GM21825 (cell line): ENCODE data around the gene MCF2L2.
"Not testable (repeated sequence)": the region's sequence is repeated elsewhere in the genome, so short reads cannot be mapped to it uniquely, and the experiment has no call there.

ENCODE experiments used
- ATAC-seq: cut with Tn5 transposase; IDR thresholded peaks from one replicate; pipeline ENCODE4 v1.9.1; 2021; ENCODE audit warnings: mild to moderate bottlenecking, moderate library complexity; ENCODE audit not compliant: unreplicated experiment

The MCF2L2 gene

DNA sequence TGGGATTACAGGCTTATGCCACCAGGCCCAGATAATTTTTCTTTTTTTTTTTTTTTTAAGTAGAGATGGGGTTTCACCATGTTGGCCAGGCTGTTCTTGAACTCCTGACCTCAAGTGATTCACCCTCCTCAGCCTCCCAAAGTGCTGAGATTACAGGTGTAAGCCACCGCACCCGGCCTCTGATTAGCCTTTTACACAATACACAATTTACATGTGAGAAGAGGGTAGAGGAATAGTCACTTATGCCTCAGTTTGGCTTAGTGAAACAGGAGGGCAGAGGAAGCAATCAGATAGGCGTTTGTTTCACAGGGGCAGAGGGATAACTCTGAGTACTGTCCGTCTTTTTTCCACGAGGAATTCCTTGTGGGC is 56.8 kb downstream of the MCF2L2 start:
- not testable (repeated sequence) for ATAC-seq

DNA sequence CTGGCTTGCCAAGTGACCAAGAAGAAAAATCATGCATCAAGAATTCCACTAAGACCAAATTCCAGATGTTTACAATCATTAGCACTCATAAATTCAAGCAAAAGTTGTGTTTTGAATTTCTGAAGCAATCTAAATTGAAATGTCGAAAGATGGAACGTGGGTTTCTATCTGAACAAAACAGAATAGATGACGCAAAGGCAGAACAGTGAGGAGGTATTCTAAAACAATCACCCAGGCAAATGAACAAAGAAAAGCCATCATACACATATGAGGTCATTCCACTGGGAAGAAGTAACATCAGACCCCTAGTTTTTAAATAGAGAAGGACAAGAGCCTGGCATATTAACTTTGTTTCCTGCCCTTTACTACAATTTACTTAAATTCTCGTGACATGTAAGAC is 58.0 kb downstream of the MCF2L2 start:
- no peak for ATAC-seq

GRCh38 chr3:183369627-183370026 is 58.8 kb downstream of the MCF2L2 start:
- ATAC-seq = no peak

GRCh38 chr3:183369117-183369516 is 59.3 kb downstream of the MCF2L2 start:
- no peak for ATAC-seq

DNA sequence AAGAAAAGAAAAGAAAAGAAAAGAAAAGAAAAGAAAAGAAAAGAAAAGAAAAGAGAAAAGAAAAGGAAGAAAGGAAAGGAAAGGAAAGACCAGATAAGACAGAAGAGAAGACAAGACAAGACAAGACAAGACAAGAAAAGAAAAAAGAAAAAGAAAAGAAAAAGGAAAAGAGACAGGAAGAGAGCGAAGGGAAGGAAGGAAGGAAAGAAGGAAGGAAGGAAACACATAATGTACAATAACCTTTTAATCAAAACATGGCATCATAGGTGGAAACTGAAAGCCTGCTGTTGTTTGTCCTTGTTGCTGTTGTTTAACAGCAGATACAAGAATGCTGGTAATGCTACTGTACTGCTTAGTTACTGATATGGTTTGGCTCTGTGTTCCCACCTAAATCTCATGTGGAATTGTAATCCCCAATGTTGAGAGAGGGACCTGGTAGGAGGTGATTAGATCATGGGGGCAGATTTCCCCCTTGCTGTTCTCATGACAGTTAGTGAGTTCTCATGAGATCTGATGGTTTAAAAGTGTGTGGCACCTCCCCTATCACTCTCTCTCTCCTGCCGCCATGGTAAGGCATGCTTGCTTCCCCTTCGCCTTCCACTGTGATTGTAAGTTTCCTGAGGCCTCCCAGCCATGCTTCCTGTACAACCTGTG is 67.3 kb downstream of the MCF2L2 start:
- no peak for ATAC-seq

DNA sequence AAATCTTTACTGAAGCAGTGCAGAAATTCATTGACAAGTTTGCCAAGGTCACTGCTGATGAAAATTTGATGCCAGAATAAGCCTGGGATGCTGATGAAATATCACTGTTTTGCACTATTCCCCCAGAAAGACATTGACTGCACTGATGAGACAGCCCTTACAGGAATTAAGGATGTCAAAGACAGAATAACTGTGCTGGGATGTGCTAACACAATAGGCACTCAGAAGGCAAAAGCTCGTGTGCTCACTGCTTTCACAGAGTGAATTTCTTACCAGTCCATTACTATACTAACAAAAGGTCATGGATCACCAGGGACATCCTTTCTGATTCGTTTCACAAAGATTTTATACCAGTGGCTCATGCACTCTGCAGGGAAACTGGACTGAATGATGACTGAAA is 69.4 kb downstream of the MCF2L2 start:
- ATAC-seq = no peak

- no peak for ATAC-seq
Observed at GRCh38 chr3:183357564-183358079, 70.8 kb downstream of the MCF2L2 start.

- ATAC-seq = no peak
Observed at GRCh38 chr3:183356920-183357319, 71.5 kb downstream of the MCF2L2 start.

DNA sequence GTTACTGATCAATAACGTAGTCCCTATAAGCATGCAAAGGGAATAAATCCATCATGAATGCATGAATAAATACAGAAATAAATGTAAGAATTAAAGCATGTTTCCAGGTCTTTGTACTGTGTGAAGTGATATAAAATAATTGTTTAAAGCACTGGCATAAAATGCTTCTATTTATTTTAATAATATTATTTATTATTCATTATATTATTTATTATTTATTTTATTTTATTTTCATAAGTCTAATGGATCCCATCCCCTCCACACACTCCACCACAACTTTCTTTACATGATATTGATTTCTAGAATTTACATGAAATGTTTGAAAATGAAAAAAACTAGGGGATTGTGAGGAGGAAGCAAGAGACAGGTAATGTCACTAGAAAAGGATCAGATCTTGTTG is 73.5 kb downstream of the MCF2L2 start:
- ATAC-seq = no peak

DNA sequence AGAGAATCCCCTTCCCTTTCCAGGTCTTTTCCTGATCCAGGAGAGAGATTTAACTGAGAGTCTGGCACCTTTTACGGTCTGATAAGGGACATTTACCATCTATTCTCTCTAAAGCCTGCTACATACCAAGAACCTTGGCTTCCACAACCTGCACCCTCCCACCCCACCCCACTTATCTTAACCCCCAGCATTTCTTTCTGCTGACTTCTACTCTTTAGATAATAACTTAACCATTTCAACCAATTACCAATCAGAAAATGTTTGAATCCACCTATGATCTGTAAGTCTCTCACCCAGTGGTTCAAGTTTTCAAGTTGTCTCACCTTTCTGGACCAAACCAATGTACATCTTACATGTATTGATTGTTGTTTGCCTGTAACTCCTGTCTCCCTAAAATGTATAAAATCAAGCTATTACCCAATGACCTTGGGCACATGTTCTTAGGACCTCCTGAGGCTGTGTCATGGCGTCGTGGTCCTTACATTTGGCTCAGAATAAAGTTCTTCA is 74.0 kb downstream of the MCF2L2 start:
- no peak for ATAC-seq

GRCh38 chr3:183353421-183353820 is 75.0 kb downstream of the MCF2L2 start:
- ATAC-seq = no peak

DNA sequence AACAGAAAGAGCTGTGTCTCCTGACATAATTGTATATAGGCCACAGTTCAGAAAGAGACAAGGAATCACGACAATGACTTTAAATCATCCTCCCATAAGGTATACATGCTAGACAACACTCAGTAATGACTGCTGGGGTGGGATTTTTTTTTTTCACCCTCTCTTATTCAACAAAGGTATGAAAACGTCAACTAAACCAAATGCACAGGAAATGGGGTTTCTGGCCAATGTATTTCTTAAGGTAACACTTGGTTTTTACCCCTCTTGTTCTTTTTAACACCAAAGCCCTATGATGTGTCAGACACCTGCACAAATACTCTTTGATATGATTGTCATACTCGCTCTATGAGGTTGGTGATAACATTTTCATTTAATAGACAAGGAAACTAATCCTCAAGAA is 78.3 kb downstream of the MCF2L2 start:
- no peak for ATAC-seq

GRCh38 chr3:183349421-183350157 is 78.8 kb downstream of the MCF2L2 start:
- ATAC-seq = no peak

- ATAC-seq = no peak
Observed at GRCh38 chr3:183342824-183343223, 85.6 kb downstream of the MCF2L2 start.

DNA sequence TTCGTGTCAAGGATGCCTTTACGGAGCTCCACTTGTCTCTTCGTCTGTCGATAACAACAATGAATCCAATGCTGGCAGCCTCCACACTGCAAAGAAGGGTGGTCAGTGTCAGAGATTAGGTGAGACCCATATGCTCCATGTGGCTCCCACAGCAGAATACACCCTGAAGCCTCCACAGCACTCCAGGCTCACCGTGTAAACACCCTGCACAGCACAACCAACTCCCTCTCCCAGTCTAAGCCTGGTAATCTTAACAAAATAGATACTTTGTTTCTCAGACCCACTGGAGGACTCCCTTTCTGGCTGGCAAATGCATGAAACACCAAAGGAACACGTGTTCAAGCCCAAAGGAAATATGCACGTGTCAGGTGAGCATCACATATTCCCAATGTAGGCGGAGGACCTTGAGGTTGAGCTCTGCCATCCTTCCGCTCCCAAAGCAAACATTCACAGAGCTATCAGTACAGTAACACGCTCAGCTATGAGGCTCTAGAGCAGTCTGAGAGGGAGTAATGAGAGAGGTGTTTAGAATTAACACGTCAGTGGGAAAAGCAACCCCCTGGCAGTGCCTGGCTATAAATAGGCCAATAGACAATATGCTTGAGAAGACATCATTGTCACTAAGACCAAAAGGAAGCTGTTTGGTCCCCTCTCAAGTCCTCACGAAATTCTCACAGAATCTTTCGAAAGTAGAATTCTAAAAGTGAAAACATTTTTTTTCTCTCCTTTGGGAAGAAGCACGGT is 86.7 kb downstream of the MCF2L2 start:
- no peak for ATAC-seq

DNA sequence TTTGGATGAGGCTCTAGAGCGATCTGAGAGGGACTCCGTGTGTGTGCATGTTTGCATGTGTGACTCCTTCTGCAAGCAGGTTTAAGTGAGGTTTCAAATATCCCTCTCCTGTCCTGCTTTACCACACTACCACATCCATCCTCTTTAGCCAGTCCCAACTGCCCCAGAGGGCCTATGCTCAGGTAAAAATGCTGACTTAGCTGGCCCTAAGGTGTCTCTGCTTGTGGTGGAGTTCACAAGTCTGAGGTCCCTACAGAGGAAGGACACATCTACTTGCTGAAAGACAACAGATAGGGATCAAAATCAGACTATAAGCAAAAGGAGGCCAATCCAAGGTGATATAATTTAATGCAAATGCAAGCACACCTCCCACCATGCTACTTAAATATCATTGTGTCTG is 88.2 kb downstream of the MCF2L2 start:
- ATAC-seq = no peak

- ATAC-seq = no peak
Observed at GRCh38 chr3:183339461-183340086, 88.8 kb downstream of the MCF2L2 start.

GRCh38 chr3:183338520-183338919 is 89.9 kb downstream of the MCF2L2 start:
- ATAC-seq = no peak

GRCh38 chr3:183332487-183332886 is 95.9 kb downstream of the MCF2L2 start:
- no peak for ATAC-seq

DNA sequence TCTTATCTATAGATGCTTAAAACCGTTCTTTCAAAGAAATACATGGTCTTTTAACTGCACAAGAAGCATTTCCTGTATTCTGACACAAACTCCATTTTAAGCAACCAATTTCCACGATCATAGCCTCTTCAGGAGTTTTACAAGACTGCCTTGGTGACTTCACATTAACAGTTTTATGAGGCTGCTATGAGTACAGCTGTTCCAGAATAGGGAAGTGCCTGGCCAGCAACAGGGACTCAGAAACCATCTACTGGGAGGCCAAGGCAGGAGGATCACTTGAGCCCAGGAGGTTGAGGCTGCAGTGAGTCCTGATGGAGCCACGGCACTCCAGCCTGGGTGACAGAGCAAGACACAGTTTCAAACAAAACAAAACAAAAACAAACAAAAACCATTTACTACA is 96.9 kb downstream of the MCF2L2 start:
- ATAC-seq = no peak

DNA sequence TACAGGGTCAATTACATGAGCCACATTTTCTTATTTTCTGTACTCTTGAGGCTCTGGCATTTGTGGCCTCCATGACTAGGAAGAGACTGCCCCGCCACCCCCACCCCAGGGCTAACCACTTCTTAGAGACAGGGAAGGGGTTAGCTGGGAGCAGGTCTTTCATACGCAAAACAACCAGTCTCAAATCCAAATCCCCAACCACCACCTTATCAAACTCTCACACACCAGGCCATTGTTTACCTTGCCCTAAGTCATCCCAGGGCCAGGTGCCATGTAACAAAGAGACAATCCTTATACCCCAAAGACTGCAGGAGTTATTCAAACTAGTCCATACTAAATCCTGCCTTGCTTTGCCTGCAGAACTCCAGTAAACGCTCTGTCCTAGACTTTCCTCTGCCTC is 97.5 kb downstream of the MCF2L2 start:
- ATAC-seq = no peak
